ENCODE measurements around the gene COL5A3.

DNA sequence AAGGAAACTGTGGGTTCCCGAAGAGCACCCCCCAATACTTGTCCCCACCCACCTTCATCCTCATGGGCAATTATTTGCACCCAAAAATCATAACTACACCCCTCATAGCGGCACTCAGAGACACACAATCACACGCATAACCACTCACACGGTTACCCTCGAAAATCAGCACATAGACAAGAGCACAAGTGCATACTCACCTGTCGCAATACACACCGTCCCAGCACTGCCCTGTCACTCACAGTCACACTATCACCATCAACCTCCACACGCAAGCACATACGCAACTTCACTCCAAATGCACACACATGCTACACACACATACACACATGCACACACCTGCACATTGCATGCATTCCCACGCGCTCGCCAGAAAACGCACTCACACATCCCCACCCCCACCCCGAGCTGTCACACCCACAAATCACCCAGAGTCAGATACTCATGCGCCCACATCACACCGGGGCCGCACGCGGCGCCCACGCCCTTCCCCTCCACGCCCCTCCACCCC is 535 bp downstream of the COL5A3 start:
- no peak for TF ChIP-seq POLR2A (IDR thresholded peaks at IDR 0.05)
- TF ChIP-seq, protein P1, sequence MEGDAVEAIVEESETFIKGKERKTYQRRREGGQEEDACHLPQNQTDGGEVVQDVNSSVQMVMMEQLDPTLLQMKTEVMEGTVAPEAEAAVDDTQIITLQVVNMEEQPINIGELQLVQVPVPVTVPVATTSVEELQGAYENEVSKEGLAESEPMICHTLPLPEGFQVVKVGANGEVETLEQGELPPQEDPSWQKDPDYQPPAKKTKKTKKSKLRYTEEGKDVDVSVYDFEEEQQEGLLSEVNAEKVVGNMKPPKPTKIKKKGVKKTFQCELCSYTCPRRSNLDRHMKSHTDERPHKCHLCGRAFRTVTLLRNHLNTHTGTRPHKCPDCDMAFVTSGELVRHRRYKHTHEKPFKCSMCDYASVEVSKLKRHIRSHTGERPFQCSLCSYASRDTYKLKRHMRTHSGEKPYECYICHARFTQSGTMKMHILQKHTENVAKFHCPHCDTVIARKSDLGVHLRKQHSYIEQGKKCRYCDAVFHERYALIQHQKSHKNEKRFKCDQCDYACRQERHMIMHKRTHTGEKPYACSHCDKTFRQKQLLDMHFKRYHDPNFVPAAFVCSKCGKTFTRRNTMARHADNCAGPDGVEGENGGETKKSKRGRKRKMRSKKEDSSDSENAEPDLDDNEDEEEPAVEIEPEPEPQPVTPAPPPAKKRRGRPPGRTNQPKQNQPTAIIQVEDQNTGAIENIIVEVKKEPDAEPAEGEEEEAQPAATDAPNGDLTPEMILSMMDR (IDR thresholded peaks at IDR 0.05) = no peak

Data from body of pancreas (tissue), 4 donors.